ENCODE data around the gene HTR3B.

The HTR3B gene

GRCh38 chr11:113984781-113985180 lies 80.2 kb downstream of the HTR3B start:
- Mint-ChIP-seq H3K9me3 (no peaks in the 10 kb centered on the region), H3K36me3 (ENCODE audit: low read depth) (no peaks in the 10 kb centered on the region), H3K27me3 (ENCODE audit: low read depth, poor library complexity) (peaks cover 26% of the 10 kb centered on the region), H3K4me1 (no peaks in the 10 kb centered on the region), H3K27ac (no peak overlapping the region), H3K4me3 (no peak overlapping the region)
- DNase-seq = no peak
- TF ChIP-seq CTCF (IDR thresholded peaks at IDR 0.05) = no peak

GRCh38 chr11:113985906-113986305 lies 81.3 kb downstream of the HTR3B start:
- Mint-ChIP-seq H3K9me3 (no peaks in the 10 kb centered on the region), H3K36me3 (ENCODE audit: low read depth) (no peaks in the 10 kb centered on the region), H3K4me1 (no peaks in the 10 kb centered on the region), H3K27ac (no peak overlapping the region), H3K4me3 (no peak overlapping the region), H3K27me3 (ENCODE audit: low read depth, poor library complexity) (peaks cover 19% of the 10 kb centered on the region)
- DNase-seq = no peak
- TF ChIP-seq CTCF (IDR thresholded peaks at IDR 0.05) = no peak

GRCh38 chr11:113986351-113987140 lies 82.0 kb downstream of the HTR3B start:
- DNase-seq = no peak
- H3K27ac Mint-ChIP-seq = no peak overlapping the region
- H3K27me3 Mint-ChIP-seq (ENCODE audit: low read depth, poor library complexity) = peaks cover 20% of the 10 kb centered on the region
- TF ChIP-seq CTCF (IDR thresholded peaks at IDR 0.05) = no peak
- H3K9me3 Mint-ChIP-seq = no peaks in the 10 kb centered on the region
- no peaks in the 10 kb centered on the region for H3K36me3 Mint-ChIP-seq (ENCODE audit: low read depth)
- no peaks in the 10 kb centered on the region for H3K4me1 Mint-ChIP-seq
- no peak overlapping the region for H3K4me3 Mint-ChIP-seq

GRCh38 chr11:113989381-113989780 lies 84.8 kb downstream of the HTR3B start:
- peaks cover 37% of the 10 kb centered on the region for H3K27me3 Mint-ChIP-seq (ENCODE audit: low read depth, poor library complexity)
- DNase-seq = no peak
- H3K27ac Mint-ChIP-seq = no peak overlapping the region

GRCh38 chr11:113989916-113990315 lies 85.3 kb downstream of the HTR3B start:
- no peaks in the 10 kb centered on the region for H3K36me3 Mint-ChIP-seq (ENCODE audit: low read depth)
- no peak overlapping the region for H3K27ac Mint-ChIP-seq
- no peak for DNase-seq
- no peak overlapping the region for H3K4me3 Mint-ChIP-seq
- H3K27me3 Mint-ChIP-seq (ENCODE audit: low read depth, poor library complexity) = peaks cover 42% of the 10 kb centered on the region
- H3K4me1 Mint-ChIP-seq = no peaks in the 10 kb centered on the region
- no peaks in the 10 kb centered on the region for H3K9me3 Mint-ChIP-seq
- TF ChIP-seq CTCF (IDR thresholded peaks at IDR 0.05) = no peak

More at GRCh38 chr11:113989381-113989780, 84.8 kb downstream of the HTR3B start:
- no peaks in the 10 kb centered on the region for H3K4me1 Mint-ChIP-seq
- H3K9me3 Mint-ChIP-seq = no peaks in the 10 kb centered on the region
- TF ChIP-seq CTCF (IDR thresholded peaks at IDR 0.05) = no peak
- H3K4me3 Mint-ChIP-seq = no peak overlapping the region
- H3K36me3 Mint-ChIP-seq (ENCODE audit: low read depth) = no peaks in the 10 kb centered on the region

GRCh38 chr11:113991170-113991569 lies 86.6 kb downstream of the HTR3B start:
- Mint-ChIP-seq H3K36me3 (ENCODE audit: low read depth) (no peaks in the 10 kb centered on the region), H3K27me3 (ENCODE audit: low read depth, poor library complexity) (peaks cover 42% of the 10 kb centered on the region), H3K4me3 (no peak overlapping the region), H3K9me3 (no peaks in the 10 kb centered on the region), H3K27ac (no peak overlapping the region), H3K4me1 (no peaks in the 10 kb centered on the region)
- no peak for TF ChIP-seq CTCF (IDR thresholded peaks at IDR 0.05)
- peak; percentile 89 for DNase-seq

All from nephron progenitor cell (in vitro differentiated cells).